Measurements from ENCODE around the gene GAS7. TPM values are rescaled to one million over a fixed set of nuclear protein-coding genes. Genes with fewer than 3 reads are reported as not detected.

GAS7 gene
- total and polyA plus RNA-seq, 2 experiments from 2014 or later = 1.9 to 10.7 TPM

GRCh38 chr17:10233161-10233560, 34.8 kb upstream of the GAS7 start (continued):
- TF ChIP-seq, protein P1, sequence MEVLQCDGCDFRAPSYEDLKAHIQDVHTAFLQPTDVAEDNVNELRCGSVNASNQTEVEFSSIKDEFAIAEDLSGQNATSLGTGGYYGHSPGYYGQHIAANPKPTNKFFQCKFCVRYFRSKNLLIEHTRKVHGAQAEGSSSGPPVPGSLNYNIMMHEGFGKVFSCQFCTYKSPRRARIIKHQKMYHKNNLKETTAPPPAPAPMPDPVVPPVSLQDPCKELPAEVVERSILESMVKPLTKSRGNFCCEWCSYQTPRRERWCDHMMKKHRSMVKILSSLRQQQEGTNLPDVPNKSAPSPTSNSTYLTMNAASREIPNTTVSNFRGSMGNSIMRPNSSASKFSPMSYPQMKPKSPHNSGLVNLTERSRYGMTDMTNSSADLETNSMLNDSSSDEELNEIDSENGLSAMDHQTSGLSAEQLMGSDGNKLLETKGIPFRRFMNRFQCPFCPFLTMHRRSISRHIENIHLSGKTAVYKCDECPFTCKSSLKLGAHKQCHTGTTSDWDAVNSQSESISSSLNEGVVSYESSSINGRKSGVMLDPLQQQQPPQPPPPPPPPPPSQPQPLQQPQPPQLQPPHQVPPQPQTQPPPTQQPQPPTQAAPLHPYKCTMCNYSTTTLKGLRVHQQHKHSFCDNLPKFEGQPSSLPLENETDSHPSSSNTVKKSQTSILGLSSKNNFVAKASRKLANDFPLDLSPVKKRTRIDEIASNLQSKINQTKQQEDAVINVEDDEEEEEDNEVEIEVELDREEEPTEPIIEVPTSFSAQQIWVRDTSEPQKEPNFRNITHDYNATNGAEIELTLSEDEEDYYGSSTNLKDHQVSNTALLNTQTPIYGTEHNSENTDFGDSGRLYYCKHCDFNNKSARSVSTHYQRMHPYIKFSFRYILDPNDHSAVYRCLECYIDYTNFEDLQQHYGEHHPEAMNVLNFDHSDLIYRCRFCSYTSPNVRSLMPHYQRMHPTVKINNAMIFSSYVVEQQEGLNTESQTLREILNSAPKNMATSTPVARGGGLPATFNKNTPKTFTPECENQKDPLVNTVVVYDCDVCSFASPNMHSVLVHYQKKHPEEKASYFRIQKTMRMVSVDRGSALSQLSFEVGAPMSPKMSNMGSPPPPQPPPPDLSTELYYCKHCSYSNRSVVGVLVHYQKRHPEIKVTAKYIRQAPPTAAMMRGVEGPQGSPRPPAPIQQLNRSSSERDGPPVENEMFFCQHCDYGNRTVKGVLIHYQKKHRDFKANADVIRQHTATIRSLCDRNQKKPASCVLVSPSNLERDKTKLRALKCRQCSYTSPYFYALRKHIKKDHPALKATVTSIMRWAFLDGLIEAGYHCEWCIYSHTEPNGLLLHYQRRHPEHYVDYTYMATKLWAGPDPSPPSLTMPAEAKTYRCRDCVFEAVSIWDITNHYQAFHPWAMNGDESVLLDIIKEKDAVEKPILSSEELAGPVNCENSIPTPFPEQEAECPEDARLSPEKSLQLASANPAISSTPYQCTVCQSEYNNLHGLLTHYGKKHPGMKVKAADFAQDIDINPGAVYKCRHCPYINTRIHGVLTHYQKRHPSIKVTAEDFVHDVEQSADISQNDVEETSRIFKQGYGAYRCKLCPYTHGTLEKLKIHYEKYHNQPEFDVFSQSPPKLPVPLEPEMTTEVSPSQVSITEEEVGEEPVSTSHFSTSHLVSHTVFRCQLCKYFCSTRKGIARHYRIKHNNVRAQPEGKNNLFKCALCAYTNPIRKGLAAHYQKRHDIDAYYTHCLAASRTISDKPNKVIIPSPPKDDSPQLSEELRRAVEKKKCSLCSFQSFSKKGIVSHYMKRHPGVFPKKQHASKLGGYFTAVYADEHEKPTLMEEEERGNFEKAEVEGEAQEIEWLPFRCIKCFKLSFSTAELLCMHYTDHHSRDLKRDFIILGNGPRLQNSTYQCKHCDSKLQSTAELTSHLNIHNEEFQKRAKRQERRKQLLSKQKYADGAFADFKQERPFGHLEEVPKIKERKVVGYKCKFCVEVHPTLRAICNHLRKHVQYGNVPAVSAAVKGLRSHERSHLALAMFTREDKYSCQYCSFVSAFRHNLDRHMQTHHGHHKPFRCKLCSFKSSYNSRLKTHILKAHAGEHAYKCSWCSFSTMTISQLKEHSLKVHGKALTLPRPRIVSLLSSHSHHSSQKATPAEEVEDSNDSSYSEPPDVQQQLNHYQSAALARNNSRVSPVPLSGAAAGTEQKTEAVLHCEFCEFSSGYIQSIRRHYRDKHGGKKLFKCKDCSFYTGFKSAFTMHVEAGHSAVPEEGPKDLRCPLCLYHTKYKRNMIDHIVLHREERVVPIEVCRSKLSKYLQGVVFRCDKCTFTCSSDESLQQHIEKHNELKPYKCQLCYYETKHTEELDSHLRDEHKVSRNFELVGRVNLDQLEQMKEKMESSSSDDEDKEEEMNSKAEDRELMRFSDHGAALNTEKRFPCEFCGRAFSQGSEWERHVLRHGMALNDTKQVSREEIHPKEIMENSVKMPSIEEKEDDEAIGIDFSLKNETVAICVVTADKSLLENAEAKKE (CRISPR knock-in tag; IDR thresholded peaks at IDR 0.05) = no peak
- no peak for TF ChIP-seq NANOG (IDR thresholded peaks at IDR 0.05; ENCODE audit: borderline replicate concordance)
- no peak for TF ChIP-seq STAT1 (IDR thresholded peaks at IDR 0.05; ENCODE audit: unreplicated experiment)
- no peak for TF ChIP-seq ETS1 (IDR thresholded peaks at IDR 0.05)
- TF ChIP-seq POLR2AphosphoS5 (IDR thresholded peaks at IDR 0.05; ENCODE audit: low read depth) = no peak
- TF ChIP-seq EZH2phosphoT487 (IDR thresholded peaks at IDR 0.05; ENCODE audit: unreplicated experiment) = no peak
- no peak for TF ChIP-seq ZNF114 (CRISPR knock-in tag; IDR thresholded peaks at IDR 0.05)
- no peak for TF ChIP-seq ZNF331 (CRISPR knock-in tag; IDR thresholded peaks at IDR 0.05; ENCODE audit: low read depth)
- no peak for TF ChIP-seq CREB1 (CRISPR knock-in tag; IDR thresholded peaks at IDR 0.05; ENCODE audit: low read depth)
- TF ChIP-seq CTCF (conservative IDR thresholded peaks at IDR 0.05; ENCODE audit: low read depth in 2 of 2) = no peak
